ENCODE data around the gene DIO1. TPM values are rescaled to one million over a fixed set of nuclear protein-coding genes. Genes with fewer than 3 reads are reported as not detected.

DIO1 gene
- total and polyA plus RNA-seq, 2 donors (not counting 1 experiment from before 2014, with no cell fraction given), result not detected

DNA sequence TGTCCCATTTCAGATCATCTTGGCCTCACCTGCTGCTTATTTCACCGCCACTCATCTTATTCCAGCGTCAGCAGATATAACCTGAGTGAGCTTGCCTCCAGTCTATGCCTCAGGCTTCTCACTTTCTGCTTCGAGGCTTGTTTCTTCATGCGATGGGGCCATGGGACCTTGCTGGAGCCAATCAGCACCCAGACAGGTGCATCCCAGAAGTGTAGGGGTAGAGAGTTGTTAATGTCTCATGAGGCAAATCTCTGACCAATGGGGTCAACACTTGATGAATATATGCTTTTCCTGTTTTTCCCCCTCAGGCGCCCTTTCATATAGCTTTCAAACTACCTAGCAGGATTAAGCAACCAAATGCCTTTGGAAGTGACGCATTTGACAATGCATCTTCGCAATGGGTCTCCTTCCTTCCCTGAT is 3.5 kb upstream of the DIO1 start:
- ChIA-PET CTCF (interaction anchor here (0.6 to 1.6 kb wide), 4 partner anchors 28 to 70 kb away, joined by 4 to 6 read pairs (median 4); no protein-coding TSS in a partner anchor), POLR2A (interaction anchor here (2.8 kb wide), 1 partner anchor 54 kb away, joined by 13 read pairs; the partner anchor contains the start of gene IFT25)
- DNase-seq (peak; percentile 21), ATAC-seq (ENCODE audit: low read depth) (no peak)
- peak overlapping the region; percentile 78 for H3K4me2 ChIP-seq (replicated peaks; ENCODE audit: low read depth, low read length, poor library complexity, severe bottlenecking)
- H3K27ac ChIP-seq (ENCODE audit: low read length in 2 of 2), result peak overlapping the region in 1 of 2 donors; percentile 71
- Mint-ChIP-seq H3K4me1 (peaks cover 42% of the 10 kb centered on the region), H3K4me3 (peak overlapping the region; percentile 96), H3K9me3 (ENCODE audit: insufficient read depth) (no peaks in the 10 kb centered on the region), H3K27ac (peak overlapping the region; percentile 67), H3K27me3 (peaks cover 7% of the 10 kb centered on the region)
- TF ChIP-seq EZH2 (IDR thresholded peaks at IDR 0.05; ENCODE audit: borderline replicate concordance, insufficient read depth, low read depth, low read length, poor library complexity, severe bottlenecking), result no peak
- TF ChIP-seq, protein P1, sequence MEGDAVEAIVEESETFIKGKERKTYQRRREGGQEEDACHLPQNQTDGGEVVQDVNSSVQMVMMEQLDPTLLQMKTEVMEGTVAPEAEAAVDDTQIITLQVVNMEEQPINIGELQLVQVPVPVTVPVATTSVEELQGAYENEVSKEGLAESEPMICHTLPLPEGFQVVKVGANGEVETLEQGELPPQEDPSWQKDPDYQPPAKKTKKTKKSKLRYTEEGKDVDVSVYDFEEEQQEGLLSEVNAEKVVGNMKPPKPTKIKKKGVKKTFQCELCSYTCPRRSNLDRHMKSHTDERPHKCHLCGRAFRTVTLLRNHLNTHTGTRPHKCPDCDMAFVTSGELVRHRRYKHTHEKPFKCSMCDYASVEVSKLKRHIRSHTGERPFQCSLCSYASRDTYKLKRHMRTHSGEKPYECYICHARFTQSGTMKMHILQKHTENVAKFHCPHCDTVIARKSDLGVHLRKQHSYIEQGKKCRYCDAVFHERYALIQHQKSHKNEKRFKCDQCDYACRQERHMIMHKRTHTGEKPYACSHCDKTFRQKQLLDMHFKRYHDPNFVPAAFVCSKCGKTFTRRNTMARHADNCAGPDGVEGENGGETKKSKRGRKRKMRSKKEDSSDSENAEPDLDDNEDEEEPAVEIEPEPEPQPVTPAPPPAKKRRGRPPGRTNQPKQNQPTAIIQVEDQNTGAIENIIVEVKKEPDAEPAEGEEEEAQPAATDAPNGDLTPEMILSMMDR (IDR thresholded peaks at IDR 0.05), result no peak
- WGBS (ENCODE audit: insufficient coverage), result 93% methylated on average over 4 of the region's 7 CpGs
- H3K9me3 ChIP-seq (ENCODE audit: control extremely low read depth in 1 of 3, control insufficient read depth in 2 of 3, insufficient read depth in 1 of 3, low read length in 2 of 3), result no peaks in the 10 kb centered on the region
- H3K36me3 ChIP-seq (replicated peaks in 1 of 2; ENCODE audit: control extremely low read depth in 1 of 2, control insufficient read depth in 1 of 2, extremely low read depth in 1 of 2, insufficient read depth in 2 of 2, low read length in 1 of 2), result peaks cover 7 to 9% of the 10 kb centered on the region in 2 experiments
- H3K9ac ChIP-seq (ENCODE audit: low read length), result peak overlapping the region; percentile 84
- peak overlapping the region in 3 of 5 experiments; percentile 81 to 95 (median 85) for H3K4me3 ChIP-seq (ENCODE audit: control extremely low read depth in 1 of 5, extremely low read depth in 1 of 5, insufficient read depth in 1 of 5, low read depth in 2 of 5, low read length in 4 of 5)
- H3K79me2 ChIP-seq (ENCODE audit: control insufficient read depth, insufficient read depth, low read length), result peaks cover 4% of the 10 kb centered on the region
- H4K20me1 ChIP-seq (ENCODE audit: control insufficient read depth, insufficient read depth, low read length, poor library complexity, severe bottlenecking), result no peaks in the 10 kb centered on the region
- intact Hi-C loops (cut with micrococcal nuclease), result no loop called here
- no peaks in the 10 kb centered on the region for H3K27me3 ChIP-seq (replicated peaks in 1 of 4; ENCODE audit: control extremely low read depth in 1 of 4, control insufficient read depth in 3 of 4, insufficient read depth in 4 of 4, low read length in 3 of 4)
- peaks cover 19 to 27% of the 10 kb centered on the region in 2 donors for H3K4me1 ChIP-seq (ENCODE audit: control insufficient read depth in 2 of 2, insufficient read depth in 2 of 2, low read length in 2 of 2)
- peak overlapping the region; percentile 79 for H2AFZ ChIP-seq (ENCODE audit: insufficient read depth, low read depth, low read length, poor library complexity, severe bottlenecking)

DNA sequence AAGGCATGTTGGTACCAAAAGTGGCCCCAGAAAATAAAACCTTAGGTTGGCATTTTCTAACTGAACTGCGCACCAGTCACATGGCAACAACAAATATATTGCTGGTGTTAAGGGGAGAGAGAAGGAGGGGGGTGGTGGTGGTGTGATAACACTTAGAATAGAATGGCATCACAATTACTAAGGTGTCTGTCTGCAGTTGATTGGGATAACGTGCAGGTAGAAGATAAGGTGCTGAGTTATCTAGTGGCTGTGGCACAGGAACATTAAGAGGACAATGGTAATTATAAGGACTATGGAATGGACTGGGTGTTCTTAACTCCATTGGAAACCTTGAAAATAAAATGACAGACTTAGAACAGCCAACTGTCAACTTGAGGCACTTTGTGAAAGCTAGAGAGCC is 3.0 kb upstream of the DIO1 start:
- Mint-ChIP-seq H3K9me3 (ENCODE audit: insufficient read depth) (no peaks in the 10 kb centered on the region), H3K27ac (no peak overlapping the region), H3K4me3 (peak overlapping the region; percentile 96), H3K4me1 (peaks cover 42% of the 10 kb centered on the region), H3K27me3 (peaks cover 10% of the 10 kb centered on the region)
- Histone ChIP-seq H3K36me3 (replicated peaks in 1 of 2; ENCODE audit: control extremely low read depth in 1 of 2, control insufficient read depth in 1 of 2, extremely low read depth in 1 of 2, insufficient read depth in 2 of 2, low read length in 1 of 2) (peaks cover 7% of the 10 kb centered on the region in 2 experiments), H3K9ac (ENCODE audit: low read length) (no peak overlapping the region), H3K4me2 (replicated peaks; ENCODE audit: low read depth, low read length, poor library complexity, severe bottlenecking) (no peak overlapping the region), H3K9me3 (ENCODE audit: control extremely low read depth in 1 of 3, control insufficient read depth in 2 of 3, insufficient read depth in 1 of 3, low read length in 2 of 3) (no peaks in the 10 kb centered on the region), H3K27ac (ENCODE audit: low read length in 2 of 2) (no peak overlapping the region), H3K4me3 (ENCODE audit: control extremely low read depth in 1 of 5, extremely low read depth in 1 of 5, insufficient read depth in 1 of 5, low read depth in 2 of 5, low read length in 4 of 5) (no peak overlapping the region), H2AFZ (ENCODE audit: insufficient read depth, low read depth, low read length, poor library complexity, severe bottlenecking) (peak overlapping the region; percentile 79), H3K27me3 (replicated peaks in 1 of 4; ENCODE audit: control extremely low read depth in 1 of 4, control insufficient read depth in 3 of 4, insufficient read depth in 4 of 4, low read length in 3 of 4) (no peaks in the 10 kb centered on the region), H4K20me1 (ENCODE audit: control insufficient read depth, insufficient read depth, low read length, poor library complexity, severe bottlenecking) (no peaks in the 10 kb centered on the region), H3K4me1 (ENCODE audit: control insufficient read depth in 2 of 2, insufficient read depth in 2 of 2, low read length in 2 of 2) (peaks cover 19 to 27% of the 10 kb centered on the region in 2 donors), H3K79me2 (ENCODE audit: control insufficient read depth, insufficient read depth, low read length) (peaks cover 4% of the 10 kb centered on the region)
- POLR2A ChIA-PET, result interaction anchor here (2.8 kb wide), 1 partner anchor 54 kb away, joined by 13 read pairs; the partner anchor contains the start of gene IFT25
- 100% methylated on average over 2 of the region's 2 CpGs for WGBS (ENCODE audit: insufficient coverage)
- intact Hi-C loops (cut with micrococcal nuclease), result no loop called here
- TF ChIP-seq EZH2 (IDR thresholded peaks at IDR 0.05; ENCODE audit: borderline replicate concordance, insufficient read depth, low read depth, low read length, poor library complexity, severe bottlenecking), result no peak
- TF ChIP-seq, protein P1 (IDR thresholded peaks at IDR 0.05), result no peak
- ATAC-seq (ENCODE audit: low read depth), result no peak
- CTCF ChIA-PET, result interaction anchor here (0.6 to 1.6 kb wide), 3 partner anchors 29 to 69 kb away, joined by 4 to 6 read pairs (median 5); no protein-coding TSS in a partner anchor
- DNase-seq, result no peak
